Esophagus muscularis mucosa (tissue), 4 donors: Measurements from ENCODE around the gene TDRD15.

Source experiments
- CTCF ChIP-seq, 3 experiments: fragments of 200-600 bp in 2 of 3; fragments of 450-650 bp in 1 of 3; sonication (generic) in 2 of 3; IDR thresholded peaks; one replicate each; pipeline ENCODE4 v1.5.1; 2017 to 2019; ENCODE audit warnings: antibody characterized with exemption in 3 of 3, mild to moderate bottlenecking in 2 of 3, moderate library complexity in 1 of 3
- EP300 ChIP-seq: sonication (generic); formaldehyde crosslinking; IDR thresholded peaks from one replicate; pipeline ENCODE4 v1.6.1; 2017; ENCODE audit warnings: antibody characterized with exemption
- POLR2A ChIP-seq: fragments of 450-650 bp; IDR thresholded peaks from one replicate; pipeline ENCODE4 v1.6.1; 2017; ENCODE audit warnings: antibody characterized with exemption, moderate library complexity, mild to moderate bottlenecking, low read depth
- POLR2AphosphoS5 ChIP-seq, 2 donors: sonication (generic); formaldehyde crosslinking; IDR thresholded peaks; one replicate each; pipeline ENCODE4 v1.6.1; 2017; ENCODE audit warnings: antibody characterized with exemption in 2 of 2

- TF ChIP-seq CTCF (IDR thresholded peaks at IDR 0.05) (no peak), POLR2A (no peak), EP300 (no peak), POLR2AphosphoS5 (IDR thresholded peaks at IDR 0.05) (no peak)
Measured at GRCh38 chr2:21098294-21098693, 25.5 kb upstream of the TDRD15 start.
